MM.1S (cell line): ENCODE measurements around the gene FIGNL2.

Source experiments
- DNase-seq: peaks from one replicate; pipeline ENCODE4 v3.0.0-alpha.2; 2015
- H2AFZ ChIP-seq: fragments of 300-600 bp; sonication (generic); 2 replicates; pipeline ENCODE4 v1.6.0; 2016; ENCODE audit warnings: antibody characterized with exemption, low read length
- H3F3A ChIP-seq: fragments of 300-600 bp; sonication (generic); 2 replicates; pipeline ENCODE4 v1.6.1; 2016; ENCODE audit warnings: mild to moderate bottlenecking, antibody characterized with exemption, low read length, moderate library complexity, mixed read lengths; ENCODE audit not compliant: insufficient read depth
- H3K27ac ChIP-seq: fragments of 300-600 bp; sonication (generic); 2 replicates; pipeline ENCODE4 v1.5.1; 2016; ENCODE audit warnings: mild to moderate bottlenecking, low read length
- H3K27me3 ChIP-seq: fragments of 300-600 bp; sonication (generic); replicated peaks from 2 replicates; pipeline ENCODE4 v1.6.0; 2016; ENCODE audit warnings: low read length; ENCODE audit not compliant: insufficient read depth
- H3K36me3 ChIP-seq: fragments of 300-600 bp; sonication (generic); replicated peaks from 2 replicates; pipeline ENCODE4 v1.6.1; 2016; ENCODE audit warnings: mild to moderate bottlenecking, low read length, mixed read lengths; ENCODE audit not compliant: insufficient read depth
- H3K4me1 ChIP-seq: fragments of 300-600 bp; sonication (generic); 2 replicates; pipeline ENCODE4 v1.6.1; 2016; ENCODE audit warnings: low read length, mixed read lengths
- H3K4me2 ChIP-seq: fragments of 300-600 bp; sonication (generic); 2 replicates; pipeline ENCODE4 v1.6.0; 2016; ENCODE audit warnings: low read depth, low read length
- H3K4me3 ChIP-seq: fragments of 300-600 bp; sonication (generic); 2 replicates; pipeline ENCODE4 v1.5.1; 2016; ENCODE audit warnings: low read length, mixed read lengths
- H3K79me2 ChIP-seq: fragments of 300-600 bp; sonication (generic); 2 replicates; pipeline ENCODE4 v1.6.1; 2016; ENCODE audit warnings: mixed run types, low read length, mixed read lengths
- H3K9ac ChIP-seq: fragments of 300-600 bp; sonication (generic); 2 replicates; pipeline ENCODE4 v1.6.1; 2016; ENCODE audit warnings: low read length, mixed read lengths
- H3K9me2 ChIP-seq: fragments of 300-600 bp; sonication (generic); replicated peaks from 2 replicates; pipeline ENCODE4 v1.6.1; 2016; ENCODE audit warnings: mild to moderate bottlenecking, low read length, mixed read lengths; ENCODE audit not compliant: insufficient read depth
- H3K9me3 ChIP-seq: fragments of 300-600 bp; sonication (generic); replicated peaks from 2 replicates; pipeline ENCODE4 v1.6.1; 2016; ENCODE audit warnings: mild to moderate bottlenecking, low read length, mixed read lengths; ENCODE audit not compliant: insufficient read depth
- H4K20me1 ChIP-seq: fragments of 300-600 bp; sonication (generic); 2 replicates; pipeline ENCODE4 v1.6.1; 2016; ENCODE audit warnings: mild to moderate bottlenecking, low read length, moderate library complexity, mixed read lengths; ENCODE audit not compliant: insufficient read depth
- CTCF ChIP-seq: fragments of 300-600 bp; sonication (generic); IDR thresholded peaks from 2 replicates; pipeline ENCODE4 v1.5.1; 2016; ENCODE audit warnings: antibody characterized with exemption, low read length, mixed read lengths
- EZH2 ChIP-seq: fragments of 300-600 bp; sonication (generic); optimal IDR thresholded peaks from 2 replicates; pipeline ENCODE3; 2017; ENCODE audit warnings: low read depth, mild to moderate bottlenecking, antibody characterized with exemption, low read length, mixed read lengths
- EZH2phosphoT487 ChIP-seq: fragments of 300-600 bp; sonication (generic); IDR thresholded peaks from 2 replicates; pipeline ENCODE4 v1.6.1; 2018; ENCODE audit warnings: antibody characterized with exemption, low read length

FIGNL2 gene

GRCh38 chr12:51827925-51828818 is 20.3 kb downstream of the FIGNL2 start:
- Histone ChIP-seq H3K4me2 (no peak overlapping the region), H3K9ac (no peak overlapping the region)

GRCh38 chr12:51826881-51827280 is 21.6 kb downstream of the FIGNL2 start:
- H3F3A ChIP-seq, result no peaks in the 10 kb centered on the region
- H3K4me3 ChIP-seq, result no peak overlapping the region
- H2AFZ ChIP-seq, result no peak overlapping the region
- H3K9ac ChIP-seq, result no peak overlapping the region
- H3K9me3 ChIP-seq, result no peaks in the 10 kb centered on the region
- H3K4me2 ChIP-seq, result no peak overlapping the region
- H3K27me3 ChIP-seq, result peaks cover 68% of the 10 kb centered on the region
- peaks cover 8% of the 10 kb centered on the region; the same call in 1 of the 2 replicates for H3K4me1 ChIP-seq
- no peaks in the 10 kb centered on the region for H3K9me2 ChIP-seq
- no peak for DNase-seq
- no peaks in the 10 kb centered on the region for H3K36me3 ChIP-seq
- no peak for TF ChIP-seq EZH2
- no peak for TF ChIP-seq EZH2phosphoT487
- no peak for TF ChIP-seq CTCF
- H3K27ac ChIP-seq, result no peak overlapping the region
- H3K79me2 ChIP-seq, result no peaks in the 10 kb centered on the region
- H4K20me1 ChIP-seq, result no peaks in the 10 kb centered on the region

More at GRCh38 chr12:51827925-51828818, 20.3 kb downstream of the FIGNL2 start:
- Histone ChIP-seq H3F3A (0 out of 2 replicates have a peak, but pooled peaks cover 5% of the 10 kb centered on the region), H3K79me2 (no peaks in the 10 kb centered on the region), H2AFZ (no peak overlapping the region), H3K4me1 (peaks cover 18% of the 10 kb centered on the region), H3K36me3 (no peaks in the 10 kb centered on the region), H4K20me1 (no peaks in the 10 kb centered on the region), H3K9me3 (no peaks in the 10 kb centered on the region), H3K27me3 (peaks cover 66% of the 10 kb centered on the region), H3K27ac (no peak overlapping the region), H3K4me3 (no peak overlapping the region), H3K9me2 (no peaks in the 10 kb centered on the region)
- DNase-seq, result no peak
- TF ChIP-seq EZH2 (no peak), EZH2phosphoT487 (no peak), CTCF (no peak)

- H2AFZ ChIP-seq, result no peak overlapping the region
- no peak overlapping the region for H3K4me2 ChIP-seq
- no peak overlapping the region for H3K9ac ChIP-seq
- no peaks in the 10 kb centered on the region for H3K9me2 ChIP-seq
- H3K27me3 ChIP-seq, result peaks cover 62% of the 10 kb centered on the region
- no peaks in the 10 kb centered on the region for H3K9me3 ChIP-seq
- peaks cover 8% of the 10 kb centered on the region; the same call in 1 of the 2 replicates for H3K4me1 ChIP-seq
- no peaks in the 10 kb centered on the region for H3K36me3 ChIP-seq
- H3K27ac ChIP-seq, result no peak overlapping the region
- no peak overlapping the region for H3K4me3 ChIP-seq
- no peaks in the 10 kb centered on the region for H3F3A ChIP-seq
- no peak for DNase-seq
- no peaks in the 10 kb centered on the region for H3K79me2 ChIP-seq
- TF ChIP-seq CTCF, result no peak
- TF ChIP-seq EZH2, result no peak
- no peak for TF ChIP-seq EZH2phosphoT487
- no peaks in the 10 kb centered on the region for H4K20me1 ChIP-seq
Observed at GRCh38 chr12:51825216-51825615, 23.3 kb downstream of the FIGNL2 start.
